AG04449 (cell line): ENCODE data around the gene CYLD.
A peak's percentile ranks its signal among the peaks of the same experiment; 100 is the strongest.

Source experiments
- CTCF ChIA-PET: fragments of 350-600 bp; formaldehyde crosslinking; extraction: SDS; loops from one replicate; lab custom pipeline; 2021; ENCODE audit warnings: antibody characterized with exemption; lab: Yijun Ruan, JAX
- POLR2A ChIA-PET: fragments of 400-600, 350-600 bp; formaldehyde crosslinking; extraction: SDS; loops from one replicate; lab custom pipeline; 2020; ENCODE audit warnings: antibody characterized with exemption, inconsistent platforms; lab: Yijun Ruan, JAX
- DNase-seq: peaks from one replicate; pipeline ENCODE4 v3.0.0-alpha.2; 2010; ENCODE audit warnings: low read depth, low spot score
- H3K4me3 ChIP-seq: 2 replicates; pipeline ENCODE4 v1.5.1; 2011; ENCODE audit warnings: low read depth, mild to moderate bottlenecking, control low read depth, low read length
- CTCF ChIP-seq: IDR thresholded peaks from one replicate; pipeline ENCODE4 v1.5.1; 2011; ENCODE audit warnings: mild to moderate bottlenecking, moderate library complexity, low read length, control low read depth, inconsistent platforms; ENCODE audit not compliant: insufficient read depth; ENCODE audit errors: missing control alignments

CYLD gene

DNA sequence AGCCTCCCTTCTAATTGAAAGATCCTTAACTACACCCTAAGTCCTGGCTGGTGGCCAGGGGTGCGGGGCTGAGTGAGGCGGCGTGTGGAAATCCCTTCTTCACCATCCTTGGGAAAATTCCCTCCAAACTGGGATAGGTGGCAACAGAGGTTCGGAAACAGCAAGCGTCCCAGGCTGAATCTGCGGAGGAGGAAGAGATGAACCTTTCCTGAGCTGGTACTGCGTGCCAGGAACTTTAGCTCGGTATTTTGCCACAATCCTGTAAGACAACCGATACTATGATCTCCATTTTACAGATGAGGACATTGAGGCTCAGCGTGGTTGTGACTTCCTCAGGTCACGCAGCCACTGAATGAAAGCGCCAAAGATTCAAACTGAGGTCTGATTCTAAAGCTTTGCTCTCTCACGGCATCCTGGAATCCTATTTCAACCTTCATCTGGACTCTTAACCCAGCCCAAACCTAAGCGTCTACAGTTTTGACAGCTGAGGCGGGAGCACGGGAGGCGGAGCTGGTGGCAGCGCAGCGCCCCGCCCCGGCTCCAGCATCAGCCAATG lies 583 bp upstream of the CYLD start:
- peak overlapping the region; percentile 57 for H3K4me3 ChIP-seq
- ChIA-PET POLR2A (interaction anchor here (0.8 kb wide), 1 partner anchor 55 kb away, joined by 3 read pairs; no protein-coding TSS in a partner anchor), CTCF (interaction anchor here (0.7 to 0.9 kb wide), 2 partner anchors 76 to 372 kb away, joined by 3 to 4 read pairs; no protein-coding TSS in a partner anchor)
- no peak for TF ChIP-seq CTCF
- no peak for DNase-seq

DNA sequence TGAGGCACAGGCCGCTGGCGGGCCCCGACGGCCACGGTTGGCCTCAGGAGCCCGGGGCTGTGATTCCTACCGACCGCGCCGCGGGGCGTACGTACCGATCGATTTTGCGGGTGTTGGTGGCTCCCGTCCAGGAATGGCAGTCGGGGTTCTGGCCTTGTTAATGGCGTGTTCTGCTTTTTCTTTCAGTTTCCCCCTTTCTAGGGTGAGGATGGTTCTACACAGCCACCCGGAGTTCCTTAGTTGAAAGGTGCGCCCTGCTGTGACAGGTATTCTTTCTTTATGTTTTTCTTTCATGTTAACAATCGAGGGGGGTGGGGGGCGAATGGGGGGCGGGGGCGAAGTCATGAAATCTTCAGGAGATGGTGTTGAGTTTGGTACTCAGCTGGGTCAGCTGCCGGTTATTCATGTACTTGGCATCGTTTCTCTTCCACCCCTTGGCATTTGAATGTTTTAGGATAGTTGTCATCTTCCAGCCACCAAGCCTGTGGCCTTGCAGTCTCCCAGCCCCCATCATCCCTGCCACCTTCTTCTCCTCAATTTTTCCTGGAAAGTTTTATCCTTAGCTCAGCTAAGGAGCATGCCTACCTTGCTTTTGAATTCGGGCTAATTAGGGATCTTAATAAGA lies 802 bp downstream of the CYLD start:
- TF ChIP-seq CTCF, result no peak
- POLR2A ChIA-PET, result no interaction called here
- peak overlapping the region; percentile 76 for H3K4me3 ChIP-seq
- DNase-seq, result no peak
- CTCF ChIA-PET, result interaction anchor here (2.8 kb wide), 1 partner anchor 64 kb away, joined by 13 read pairs; no protein-coding TSS in a partner anchor

DNA sequence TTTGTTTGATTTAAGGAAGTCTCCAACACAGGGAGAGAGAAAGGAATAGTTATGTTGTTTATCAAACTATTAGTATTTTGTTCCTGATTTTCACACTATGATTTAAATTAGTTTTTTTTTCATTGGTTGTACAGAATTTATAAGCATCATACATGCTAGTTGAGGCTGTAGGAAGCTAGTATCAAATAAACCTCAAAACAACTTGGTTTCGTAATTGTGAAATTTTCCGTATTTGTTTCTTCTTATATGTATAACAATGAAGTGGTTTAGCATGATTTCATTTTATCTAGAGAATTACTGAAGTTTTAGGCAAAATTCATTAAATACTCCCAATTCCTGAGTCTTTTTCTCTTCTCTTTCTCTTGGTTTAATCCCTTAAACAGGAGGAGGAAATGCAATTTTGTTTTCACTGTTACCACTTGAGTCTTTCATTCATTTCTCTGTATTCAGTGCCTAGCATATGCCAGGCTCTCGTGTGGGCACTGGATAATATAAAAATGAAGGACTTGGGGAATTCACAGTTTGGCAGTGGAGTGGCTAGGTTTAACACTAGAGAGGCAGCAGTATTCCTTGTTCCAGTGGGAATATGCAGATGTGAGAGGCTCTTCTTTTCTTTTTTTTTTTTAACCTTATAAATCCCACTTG lies 1.8 kb downstream of the CYLD start:
- ChIA-PET CTCF (interaction anchor here (1.4 to 2.8 kb wide), 4 partner anchors 18 to 150 kb away, joined by 3 to 13 read pairs (median 4); no protein-coding TSS in a partner anchor), POLR2A (no interaction called here)
- H3K4me3 ChIP-seq, result no peak overlapping the region
- no peak for DNase-seq
- no peak for TF ChIP-seq CTCF

- ChIA-PET CTCF (interaction anchor here (0.9 to 2.8 kb wide), 5 partner anchors 19 to 151 kb away, joined by 3 to 13 read pairs (median 3); no protein-coding TSS in a partner anchor), POLR2A (interaction anchor here (0.6 kb wide), 1 partner anchor 548 kb away, joined by 3 read pairs; no protein-coding TSS in a partner anchor)
- no peak overlapping the region for H3K4me3 ChIP-seq
- DNase-seq, result no peak
- TF ChIP-seq CTCF, result no peak
Measured at GRCh38 chr16:50744881-50745280, 3.0 kb downstream of the CYLD start.

- no peak for TF ChIP-seq CTCF
- ChIA-PET POLR2A (no interaction called here), CTCF (interaction anchor here (1.2 to 1.9 kb wide), 3 partner anchors 60 to 419 kb away, joined by 3 to 9 read pairs (median 6); no protein-coding TSS in a partner anchor)
- DNase-seq, result no peak
- no peak overlapping the region for H3K4me3 ChIP-seq
Measured at GRCh38 chr16:50745940-50746339, 4.1 kb downstream of the CYLD start.
